Measurements from ENCODE around the gene FOXB2.

Gene FOXB2

GRCh38 chr9:77016121-77016525, 3.3 kb upstream of the FOXB2 start:
- TF ChIP-seq CTCF (IDR thresholded peaks at IDR 0.05; ENCODE audit: low read depth, low read length, missing control alignments) = no peak
- DNase-seq (ENCODE audit: low read depth) = no peak
- H3K4me3 ChIP-seq (ENCODE audit: low read depth, low read length) = no peak overlapping the region

- no peak for TF ChIP-seq CTCF (IDR thresholded peaks at IDR 0.05; ENCODE audit: low read depth, low read length, missing control alignments)
- no peak overlapping the region for H3K4me3 ChIP-seq (ENCODE audit: low read depth, low read length)
- DNase-seq (ENCODE audit: low read depth) = no peak
Observed at GRCh38 chr9:77016526-77017504, 2.6 kb upstream of the FOXB2 start.

GRCh38 chr9:77017505-77017894, 2.0 kb upstream of the FOXB2 start:
- DNase-seq (ENCODE audit: low read depth) = no peak
- H3K4me3 ChIP-seq (ENCODE audit: low read depth, low read length) = no peak overlapping the region
- no peak for TF ChIP-seq CTCF (IDR thresholded peaks at IDR 0.05; ENCODE audit: low read depth, low read length, missing control alignments)

GRCh38 chr9:77018058-77018968, 1.1 kb upstream of the FOXB2 start:
- DNase-seq (ENCODE audit: low read depth) = no peak
- no peak overlapping the region for H3K4me3 ChIP-seq (ENCODE audit: low read depth, low read length)
- no peak for TF ChIP-seq CTCF (IDR thresholded peaks at IDR 0.05; ENCODE audit: low read depth, low read length, missing control alignments)

- TF ChIP-seq CTCF (IDR thresholded peaks at IDR 0.05; ENCODE audit: low read depth, low read length, missing control alignments) = no peak
- H3K4me3 ChIP-seq (ENCODE audit: low read depth, low read length) = no peak overlapping the region
- no peak for DNase-seq (ENCODE audit: low read depth)
Observed at GRCh38 chr9:77018969-77019235, 553 bp upstream of the FOXB2 start.

GRCh38 chr9:77019926-77020412, 514 bp downstream of the FOXB2 start:
- TF ChIP-seq CTCF (IDR thresholded peaks at IDR 0.05; ENCODE audit: low read depth, low read length, missing control alignments) = no peak
- no peak for DNase-seq (ENCODE audit: low read depth)
- no peak overlapping the region for H3K4me3 ChIP-seq (ENCODE audit: low read depth, low read length)
